HG03280 (cell line): ENCODE data around the gene ZMYND10.

Source experiments
- ATAC-seq: cut with Tn5 transposase; IDR thresholded peaks from one replicate; pipeline ENCODE4 v1.9.1; 2021; ENCODE audit warnings: mild to moderate bottlenecking, moderate library complexity; ENCODE audit not compliant: unreplicated experiment

Gene ZMYND10

GRCh38 chr3:50292159-50293078, 53.1 kb downstream of the ZMYND10 start, which contains the start of gene IFRD2:
IFRD2 (minus strand) TSS chr3:50292429; CDS start chr3:50292274, 155 bp downstream.
- ATAC-seq, result peak; percentile 97
